ENCODE results near the gene MEP1A.
"Not testable (repeated sequence)": the region's sequence is repeated elsewhere in the genome, so short reads cannot be mapped to it uniquely, and the experiment has no call there.

MEP1A gene

GRCh38 chr6:46793138-46793537 is at the start of gene MEP1A:
Gene MEP1A, plus strand, starts transcription at chr6:46793389. Its CDS starts 10 bp downstream, at chr6:46793399.
- DNase-seq: no peak

GRCh38 chr6:46743425-46744158 is 49.6 kb upstream of the MEP1A start:
- no peak for DNase-seq

- not testable (repeated sequence) for DNase-seq
These were observed 48.9 kb upstream of the MEP1A start for GRCh38 chr6:46744159-46744725.

GRCh38 chr6:46745973-46746372 is 47.2 kb upstream of the MEP1A start:
- DNase-seq: no peak

GRCh38 chr6:46746696-46747095 is 46.5 kb upstream of the MEP1A start, which contains the start of gene ANKRD66:
Gene ANKRD66, plus strand, starts transcription at chr6:46746933. Its CDS starts 5,016 bp downstream, at chr6:46751949.
- DNase-seq: no peak

- DNase-seq: no peak
These were observed 44.2 kb upstream of the MEP1A start for GRCh38 chr6:46748940-46749503.

- no peak for DNase-seq
These were observed 43.5 kb upstream of the MEP1A start for GRCh38 chr6:46749731-46750130.

GRCh38 chr6:46751658-46752057 is 41.5 kb upstream of the MEP1A start:
- no peak for DNase-seq

- DNase-seq: no peak
These were observed 37.3 kb upstream of the MEP1A start for GRCh38 chr6:46755865-46756264.

- no peak for DNase-seq
These were observed 36.5 kb upstream of the MEP1A start for GRCh38 chr6:46756469-46757213.

GRCh38 chr6:46757214-46757596 is 36.0 kb upstream of the MEP1A start:
- DNase-seq: no peak

- no peak for DNase-seq
These were observed 34.0 kb upstream of the MEP1A start for GRCh38 chr6:46758960-46759753.

GRCh38 chr6:46760925-46761324 is 32.3 kb upstream of the MEP1A start:
- DNase-seq: no peak

- no peak for DNase-seq
These were observed 29.7 kb upstream of the MEP1A start for GRCh38 chr6:46763466-46763865.

- DNase-seq: not testable (repeated sequence)
These were observed 28.9 kb upstream of the MEP1A start for GRCh38 chr6:46764280-46764679.

- no peak for DNase-seq
These were observed 28.2 kb upstream of the MEP1A start for GRCh38 chr6:46764961-46765360.

GRCh38 chr6:46772016-46772415 is 21.2 kb upstream of the MEP1A start:
- no peak for DNase-seq

- no peak for DNase-seq
These were observed 20.4 kb upstream of the MEP1A start for GRCh38 chr6:46772762-46773161.

GRCh38 chr6:46773201-46773855 is 19.9 kb upstream of the MEP1A start:
- DNase-seq: no peak

- not testable (repeated sequence) for DNase-seq
These were observed 18.5 kb upstream of the MEP1A start for GRCh38 chr6:46774736-46775135.

GRCh38 chr6:46776070-46776712 is 17.0 kb upstream of the MEP1A start:
- DNase-seq: no peak

Measured in NCI-H2171 treated with DMSO at 0.1 percent for 48 hours (cell line).